Measurements from ENCODE around the gene SFXN3.

DNA sequence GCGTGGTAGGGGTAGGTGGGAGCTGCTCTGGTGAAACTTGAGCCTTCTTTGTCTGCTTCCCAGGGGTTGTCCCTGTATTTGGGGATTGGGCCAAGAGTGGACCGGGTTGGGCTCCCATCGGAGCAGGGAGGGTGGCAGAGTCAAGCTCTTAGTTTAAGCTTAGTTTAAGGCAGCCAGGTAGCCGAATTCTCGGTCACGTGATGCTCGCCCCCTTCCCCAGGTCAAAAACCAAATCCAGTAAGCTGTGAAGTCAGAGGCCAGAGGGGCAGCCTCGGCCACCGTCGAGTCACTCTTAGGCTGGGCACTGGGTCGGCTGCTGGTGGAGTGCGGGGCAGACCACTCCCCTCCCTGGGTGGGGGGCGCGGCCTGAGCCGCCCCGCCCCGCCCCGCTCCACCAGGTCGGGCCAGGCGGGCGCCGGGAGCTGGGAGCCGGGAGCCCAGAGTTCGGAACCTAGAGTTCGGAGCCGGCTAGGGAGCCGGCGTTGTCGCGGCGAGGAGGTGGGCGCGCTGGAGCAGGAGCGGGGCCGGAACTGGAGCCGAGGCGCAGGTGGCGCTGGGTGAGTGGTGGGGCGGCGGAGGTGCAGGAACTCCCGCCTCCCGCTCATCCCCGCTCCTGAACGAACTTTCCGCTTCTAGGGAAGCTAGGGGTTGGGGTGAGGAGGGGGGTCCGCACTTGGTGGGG is 34.2 kb upstream of the SFXN3 start:
- TF ChIP-seq GATA2 (IDR thresholded peaks at IDR 0.05; ENCODE audit: low read depth, low read length) (no peak), GATA3 (IDR thresholded peaks at IDR 0.05; ENCODE audit: low read depth, low read length) (no peak)

Data from SH-SY5Y (cell line).